GM15510 (cell line): ENCODE results near the gene TSEN2.

Source experiments
- POLR2A ChIP-seq: IDR thresholded peaks from 3 replicates; pipeline ENCODE4 v1.6.1; 2011; ENCODE audit warnings: borderline replicate concordance; ENCODE audit not compliant: insufficient read length; ENCODE audit errors: extremely low read depth

TSEN2 gene

DNA sequence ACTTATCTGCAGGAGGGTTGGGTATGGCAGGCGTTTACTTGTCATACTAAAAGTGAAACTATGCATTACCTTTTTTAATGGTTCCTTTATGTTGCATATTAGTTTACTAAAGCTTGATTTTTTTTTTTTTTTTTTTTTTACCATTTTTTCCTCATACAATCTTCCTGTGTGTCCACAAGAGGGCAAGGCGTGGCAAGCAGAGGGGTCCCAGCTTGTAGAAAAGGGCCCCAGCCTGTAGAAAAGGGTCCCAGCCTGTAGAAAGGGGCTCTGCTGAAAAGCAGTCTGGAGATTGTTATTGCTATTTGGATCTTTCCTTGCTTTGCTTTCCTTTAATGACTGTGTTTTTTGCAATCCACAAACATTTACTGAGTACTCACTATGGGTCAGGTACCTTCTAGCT is 94.5 kb downstream of the TSEN2 start:
- no peak for TF ChIP-seq POLR2A

- no peak for TF ChIP-seq POLR2A
These were observed 95.2 kb downstream of the TSEN2 start for GRCh38 chr3:12579456-12579855.

DNA sequence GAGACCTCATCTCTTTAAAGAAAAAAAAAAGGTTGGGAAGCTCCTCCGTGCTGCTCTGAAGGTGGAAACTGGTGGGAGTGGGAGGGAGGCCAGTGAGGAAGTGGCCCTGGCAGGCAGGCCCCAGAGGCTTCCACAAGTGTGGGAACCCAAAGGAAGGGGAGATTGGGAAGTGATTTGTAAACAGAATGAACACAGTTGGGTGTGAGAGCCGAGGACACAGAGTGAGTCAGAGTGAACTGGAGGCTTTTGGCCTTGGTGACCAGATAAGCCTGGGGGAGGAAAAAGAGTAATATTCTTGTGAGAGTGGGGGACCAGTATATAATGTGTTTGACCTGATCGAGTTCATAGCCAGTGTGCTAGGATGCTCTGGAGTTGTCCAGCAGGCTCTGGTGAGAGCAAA is 95.6 kb downstream of the TSEN2 start:
- no peak for TF ChIP-seq POLR2A

- no peak for TF ChIP-seq POLR2A
These were observed 98.5 kb downstream of the TSEN2 start for GRCh38 chr3:12582730-12583129.
